ENCODE measurements around the gene LSM12.

LSM12 gene

DNA sequence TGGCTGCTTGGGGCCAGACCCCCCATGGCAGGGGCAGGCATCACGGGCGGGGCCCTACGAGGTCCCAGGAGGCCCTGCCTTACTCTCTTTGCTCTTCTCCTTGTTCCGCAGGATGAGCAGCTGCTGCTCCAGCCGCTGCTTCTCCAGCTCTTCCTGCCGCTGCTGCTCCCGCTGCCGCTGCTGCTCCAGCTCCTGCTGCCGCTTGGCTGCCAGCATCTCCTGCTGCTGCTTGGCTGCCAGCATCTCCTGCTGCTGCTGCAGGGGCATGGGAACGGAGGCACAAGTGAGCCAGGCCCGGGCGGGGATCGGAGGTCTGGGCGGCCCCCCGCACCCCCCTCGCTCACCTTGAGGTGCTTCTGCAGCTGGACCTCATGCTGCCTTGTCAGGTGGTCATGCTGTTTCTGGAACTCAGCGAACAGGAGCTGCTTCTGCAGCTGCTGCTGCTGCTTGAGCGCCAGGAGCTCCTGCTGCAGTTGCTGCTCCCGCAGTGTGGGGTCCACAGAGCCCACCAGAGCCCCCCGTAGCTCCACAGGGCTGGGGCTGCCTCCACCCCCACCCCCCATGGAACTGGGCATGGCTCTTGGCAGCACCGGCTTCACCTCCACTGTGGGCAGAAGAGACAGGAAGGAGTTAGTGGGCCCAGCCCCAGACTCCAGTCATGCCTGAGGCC, 26.9 kb upstream of the LSM12 start:
- H3K9me3 ChIP-seq (ENCODE audit: control insufficient read depth, low read length), result no peaks in the 10 kb centered on the region
- no peak overlapping the region for H3K4me3 ChIP-seq (ENCODE audit: low read length)
- no peaks in the 10 kb centered on the region for H3K27me3 ChIP-seq (ENCODE audit: control insufficient read depth, insufficient read depth, low read length)
- peaks cover 17% of the 10 kb centered on the region for H3K4me1 ChIP-seq (ENCODE audit: control insufficient read depth, insufficient read depth, low read length)
- H3K9ac ChIP-seq (ENCODE audit: low read length), result no peak overlapping the region
- peaks cover 5% of the 10 kb centered on the region for H3K36me3 ChIP-seq (ENCODE audit: control insufficient read depth, insufficient read depth, low read length)

DNA sequence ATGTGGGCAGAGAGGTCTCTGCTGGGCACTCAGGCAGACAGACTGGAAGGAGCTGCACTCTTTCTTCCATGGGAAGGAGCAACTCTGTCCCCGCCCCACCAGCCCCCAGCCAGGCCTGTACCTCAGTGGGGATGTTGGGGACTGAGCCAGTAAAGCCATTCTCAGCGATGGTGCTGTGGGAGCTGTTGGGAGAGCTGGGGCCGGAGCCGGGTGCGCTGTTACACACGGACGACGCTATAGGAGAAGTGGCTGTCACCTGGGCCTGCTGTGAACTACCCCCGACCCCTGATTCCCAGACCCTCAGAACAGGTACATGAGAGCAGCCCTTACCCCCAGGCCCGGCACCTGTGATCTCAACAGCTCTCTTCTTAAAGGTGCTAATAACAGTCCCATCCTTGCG, 25.6 kb upstream of the LSM12 start:
- peaks cover 5% of the 10 kb centered on the region for H3K36me3 ChIP-seq (ENCODE audit: control insufficient read depth, insufficient read depth, low read length)

DNA sequence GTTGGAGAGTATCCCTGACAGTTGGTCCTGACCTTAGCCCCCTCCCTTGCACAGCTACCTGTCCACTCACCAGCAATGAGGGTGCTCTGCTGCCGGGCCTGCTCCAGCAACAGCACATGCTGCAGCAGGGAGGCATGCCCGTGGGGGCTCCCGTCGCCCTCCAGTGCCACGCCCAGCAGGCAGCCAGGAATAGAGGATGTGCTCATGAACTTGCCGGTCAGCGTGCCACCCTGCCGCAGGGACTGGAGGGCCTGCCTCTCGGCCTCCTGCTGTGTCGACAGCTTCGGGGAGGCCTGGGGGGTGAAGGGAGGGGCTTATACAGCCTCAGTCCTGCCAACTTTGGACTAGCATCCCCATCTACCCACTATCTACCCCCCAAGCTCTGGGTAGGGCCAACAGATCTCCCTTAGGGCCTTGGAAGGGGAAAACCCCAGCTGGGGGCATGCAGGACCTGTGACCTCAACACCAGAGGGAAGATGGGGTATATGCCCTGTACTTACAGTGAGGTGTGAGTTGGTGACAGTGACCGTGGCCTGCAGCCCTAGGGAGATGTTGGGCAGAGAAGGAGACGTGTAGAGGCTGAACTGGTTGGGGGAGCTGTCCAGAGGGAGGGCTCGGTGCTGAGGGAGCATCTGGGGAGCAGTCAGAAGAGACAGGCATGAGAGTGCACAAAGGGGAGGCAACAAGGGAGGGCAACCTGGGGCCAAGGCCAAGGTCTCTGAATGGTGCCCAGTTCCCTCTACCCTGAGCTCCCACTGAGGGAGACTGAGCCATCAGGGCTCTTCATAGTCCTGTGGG, 24.9 kb upstream of the LSM12 start:
- H3K9ac ChIP-seq (ENCODE audit: low read length), result no peak overlapping the region
- peaks cover 7% of the 10 kb centered on the region for H3K4me1 ChIP-seq (ENCODE audit: control insufficient read depth, insufficient read depth, low read length)
- H3K4me3 ChIP-seq (ENCODE audit: low read length), result no peak overlapping the region
- H3K9me3 ChIP-seq (ENCODE audit: control insufficient read depth, low read length), result no peaks in the 10 kb centered on the region
- H3K36me3 ChIP-seq (ENCODE audit: control insufficient read depth, insufficient read depth, low read length), result peaks cover 5% of the 10 kb centered on the region
- no peaks in the 10 kb centered on the region for H3K27me3 ChIP-seq (ENCODE audit: control insufficient read depth, insufficient read depth, low read length)

More for the DNA sequence above, 25.6 kb upstream of the LSM12 start:
- no peak overlapping the region for H3K9ac ChIP-seq (ENCODE audit: low read length)
- no peaks in the 10 kb centered on the region for H3K27me3 ChIP-seq (ENCODE audit: control insufficient read depth, insufficient read depth, low read length)
- H3K9me3 ChIP-seq (ENCODE audit: control insufficient read depth, low read length), result no peaks in the 10 kb centered on the region
- no peak overlapping the region for H3K4me3 ChIP-seq (ENCODE audit: low read length)
- H3K4me1 ChIP-seq (ENCODE audit: control insufficient read depth, insufficient read depth, low read length), result peaks cover 7% of the 10 kb centered on the region

DNA sequence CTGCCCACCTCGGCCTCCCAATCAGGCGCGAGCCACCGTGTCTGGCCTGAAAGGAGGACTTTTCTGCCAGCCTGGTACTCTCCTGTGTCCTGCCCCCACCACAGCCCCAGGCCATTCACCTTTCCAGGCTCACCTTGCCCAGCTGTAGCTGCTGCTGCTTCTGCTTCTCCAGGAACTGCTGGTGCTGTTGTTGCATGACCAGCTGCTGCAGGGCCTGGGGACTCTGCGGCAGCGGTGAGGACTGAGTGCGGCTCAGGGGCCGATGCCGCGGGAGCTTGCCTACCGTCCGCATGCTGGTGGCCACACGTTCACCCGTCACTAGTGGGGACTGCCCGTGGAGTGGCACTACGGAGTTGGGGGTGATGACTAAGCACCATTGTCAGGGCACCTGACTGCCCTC, 21.8 kb upstream of the LSM12 start:
- Histone ChIP-seq H3K4me3 (ENCODE audit: low read length) (no peak overlapping the region), H3K27me3 (ENCODE audit: control insufficient read depth, insufficient read depth, low read length) (no peaks in the 10 kb centered on the region), H3K9ac (ENCODE audit: low read length) (no peak overlapping the region), H3K9me3 (ENCODE audit: control insufficient read depth, low read length) (no peaks in the 10 kb centered on the region), H3K36me3 (ENCODE audit: control insufficient read depth, insufficient read depth, low read length) (peaks cover 5% of the 10 kb centered on the region), H3K4me1 (ENCODE audit: control insufficient read depth, insufficient read depth, low read length) (no peaks in the 10 kb centered on the region)

DNA sequence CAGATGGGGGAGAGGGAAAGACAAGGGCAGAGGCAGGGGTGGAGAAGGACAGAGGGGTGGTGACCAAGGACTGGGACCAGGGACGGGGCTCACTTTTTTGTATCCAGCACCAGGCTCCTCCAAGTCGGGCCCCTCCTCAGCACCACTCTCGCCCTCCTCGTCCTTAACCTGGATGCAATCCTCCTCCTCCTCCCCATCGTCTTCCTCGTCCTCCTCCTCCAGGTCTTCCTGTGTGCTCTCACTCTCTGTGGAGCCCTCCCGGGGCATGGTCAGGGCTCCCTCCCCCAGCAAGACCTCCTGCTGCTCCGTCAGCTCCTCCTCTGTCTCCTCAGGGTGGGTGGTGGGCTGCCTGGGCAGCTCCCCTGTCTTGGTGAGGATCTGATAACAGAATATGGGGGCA, 20.8 kb upstream of the LSM12 start:
- Histone ChIP-seq H3K4me3 (ENCODE audit: low read length) (no peak overlapping the region), H3K36me3 (ENCODE audit: control insufficient read depth, insufficient read depth, low read length) (peaks cover 7% of the 10 kb centered on the region), H3K4me1 (ENCODE audit: control insufficient read depth, insufficient read depth, low read length) (no peaks in the 10 kb centered on the region), H3K9me3 (ENCODE audit: control insufficient read depth, low read length) (no peaks in the 10 kb centered on the region), H3K27me3 (ENCODE audit: control insufficient read depth, insufficient read depth, low read length) (no peaks in the 10 kb centered on the region), H3K9ac (ENCODE audit: low read length) (no peak overlapping the region)

DNA sequence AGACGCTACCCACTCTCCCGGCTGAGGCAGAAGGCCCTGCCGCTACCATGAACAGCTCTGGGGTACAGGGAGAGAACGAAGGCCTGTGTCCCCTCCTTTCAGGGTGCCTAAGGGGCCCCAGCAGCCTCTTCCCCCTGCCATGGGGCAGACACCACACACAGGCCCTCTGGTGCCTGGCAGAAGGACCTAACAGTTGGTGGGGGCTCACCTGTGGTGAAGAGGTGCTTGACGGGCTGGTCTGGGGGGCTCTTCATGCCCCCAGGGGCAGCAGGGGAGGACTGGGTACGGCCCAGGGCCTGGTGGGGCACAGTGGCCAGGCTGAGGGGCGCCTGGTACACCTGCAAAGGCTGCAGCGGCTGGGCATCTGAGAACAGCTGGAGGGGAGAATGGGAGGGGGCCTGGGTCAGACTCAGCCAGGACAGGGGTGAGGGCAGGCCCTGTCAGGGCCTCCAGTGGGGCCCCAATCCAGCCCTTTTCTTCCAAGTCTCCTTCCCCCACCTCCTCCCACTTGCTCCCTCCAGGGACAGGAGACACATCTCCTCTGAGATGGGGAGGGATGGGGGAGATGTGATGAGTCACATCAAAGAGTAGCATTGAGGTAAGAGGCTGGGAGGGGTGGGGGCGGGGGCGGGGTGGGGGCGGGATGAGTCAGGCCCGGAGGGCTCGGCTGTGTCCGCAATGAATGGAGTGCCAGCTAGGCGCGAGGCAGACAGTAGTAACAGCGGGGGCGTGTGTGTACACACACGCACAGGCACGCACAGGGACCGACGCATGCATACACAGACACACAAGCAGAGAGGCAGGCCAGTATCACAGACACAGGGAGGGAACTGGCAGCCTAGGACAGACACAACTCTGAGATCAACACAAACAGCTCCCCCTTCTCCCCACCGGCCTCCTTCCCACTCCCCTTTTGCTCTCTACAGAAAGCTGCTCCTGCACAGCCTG, 20.2 kb upstream of the LSM12 start:
- Histone ChIP-seq H3K4me3 (ENCODE audit: low read length) (no peak overlapping the region), H3K9me3 (ENCODE audit: control insufficient read depth, low read length) (no peaks in the 10 kb centered on the region), H3K27me3 (ENCODE audit: control insufficient read depth, insufficient read depth, low read length) (no peaks in the 10 kb centered on the region), H3K36me3 (ENCODE audit: control insufficient read depth, insufficient read depth, low read length) (peaks cover 4% of the 10 kb centered on the region), H3K9ac (ENCODE audit: low read length) (no peak overlapping the region), H3K4me1 (ENCODE audit: control insufficient read depth, insufficient read depth, low read length) (no peaks in the 10 kb centered on the region)

DNA sequence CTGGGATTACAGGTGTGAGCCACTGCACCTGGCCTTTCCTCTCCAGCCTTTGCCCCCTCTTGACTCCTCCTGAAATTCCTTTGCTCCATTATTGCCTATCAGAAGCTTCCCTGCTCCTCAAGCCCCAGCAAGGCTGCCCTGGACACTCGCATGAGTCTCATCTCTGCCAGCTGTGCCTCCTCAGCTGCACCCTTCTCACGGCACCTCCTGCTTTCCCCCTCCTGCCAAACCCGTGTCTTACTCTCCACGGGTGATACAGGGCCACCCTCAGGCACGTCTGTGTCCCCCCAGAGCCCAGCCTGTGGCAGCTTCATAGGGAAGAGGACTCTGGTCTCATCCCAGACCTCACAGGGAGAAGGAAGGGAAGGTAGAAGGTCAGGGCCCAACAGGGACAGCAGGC, 19.4 kb upstream of the LSM12 start:
- Histone ChIP-seq H3K4me1 (ENCODE audit: control insufficient read depth, insufficient read depth, low read length) (no peaks in the 10 kb centered on the region), H3K4me3 (ENCODE audit: low read length) (no peak overlapping the region), H3K9me3 (ENCODE audit: control insufficient read depth, low read length) (no peaks in the 10 kb centered on the region), H3K27me3 (ENCODE audit: control insufficient read depth, insufficient read depth, low read length) (no peaks in the 10 kb centered on the region), H3K36me3 (ENCODE audit: control insufficient read depth, insufficient read depth, low read length) (peaks cover 4% of the 10 kb centered on the region), H3K9ac (ENCODE audit: low read length) (no peak overlapping the region)

DNA sequence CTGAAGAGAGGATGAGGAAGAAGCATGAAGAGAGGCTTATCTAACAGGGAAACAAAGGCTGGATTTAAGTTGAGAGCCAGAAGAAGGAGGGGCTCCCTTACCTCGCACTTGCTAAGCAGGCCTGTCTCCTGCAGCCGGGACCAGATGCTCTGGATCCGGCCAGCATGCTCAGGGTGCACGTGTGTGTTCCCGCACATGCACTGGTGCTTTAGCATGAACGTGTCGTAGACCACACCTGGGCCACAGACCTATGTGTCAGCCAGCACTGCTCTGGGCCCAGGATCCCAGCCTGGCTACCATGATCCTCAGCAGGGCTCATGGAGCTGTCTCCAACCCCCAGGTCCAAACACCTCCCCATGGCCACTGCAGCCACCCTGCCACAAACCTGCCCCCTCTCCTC, 18.4 kb upstream of the LSM12 start:
- no peaks in the 10 kb centered on the region for H3K27me3 ChIP-seq (ENCODE audit: control insufficient read depth, insufficient read depth, low read length)
- no peaks in the 10 kb centered on the region for H3K9me3 ChIP-seq (ENCODE audit: control insufficient read depth, low read length)
- H3K36me3 ChIP-seq (ENCODE audit: control insufficient read depth, insufficient read depth, low read length), result peaks cover 4% of the 10 kb centered on the region
- H3K4me3 ChIP-seq (ENCODE audit: low read length), result no peak overlapping the region
- H3K4me1 ChIP-seq (ENCODE audit: control insufficient read depth, insufficient read depth, low read length), result no peaks in the 10 kb centered on the region
- H3K9ac ChIP-seq (ENCODE audit: low read length), result no peak overlapping the region

DNA sequence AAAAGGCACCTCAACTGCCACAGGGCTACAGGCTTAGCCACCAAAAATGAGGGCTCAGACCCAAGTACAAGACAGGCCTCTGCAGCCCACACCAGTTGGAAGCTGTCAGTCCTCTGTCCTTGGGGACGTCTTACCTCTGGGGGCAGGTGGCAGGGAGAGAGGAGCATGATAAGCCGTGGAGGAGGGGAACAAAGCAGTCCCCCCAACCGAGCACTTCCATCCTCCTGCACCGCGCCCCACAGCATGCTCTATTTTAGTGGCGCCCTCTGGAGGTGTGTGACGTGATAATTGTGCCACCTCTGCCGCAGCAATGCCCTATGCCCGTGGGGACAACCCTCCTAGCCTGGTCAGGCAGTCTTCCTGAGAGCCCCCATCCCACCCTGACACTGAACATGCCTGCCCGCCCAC, 17.7 kb upstream of the LSM12 start:
- no peaks in the 10 kb centered on the region for H3K9me3 ChIP-seq (ENCODE audit: control insufficient read depth, low read length)
- H3K9ac ChIP-seq (ENCODE audit: low read length), result no peak overlapping the region
- peaks cover 4% of the 10 kb centered on the region for H3K36me3 ChIP-seq (ENCODE audit: control insufficient read depth, insufficient read depth, low read length)
- H3K4me1 ChIP-seq (ENCODE audit: control insufficient read depth, insufficient read depth, low read length), result no peaks in the 10 kb centered on the region
- no peaks in the 10 kb centered on the region for H3K27me3 ChIP-seq (ENCODE audit: control insufficient read depth, insufficient read depth, low read length)
- no peak overlapping the region for H3K4me3 ChIP-seq (ENCODE audit: low read length)

DNA sequence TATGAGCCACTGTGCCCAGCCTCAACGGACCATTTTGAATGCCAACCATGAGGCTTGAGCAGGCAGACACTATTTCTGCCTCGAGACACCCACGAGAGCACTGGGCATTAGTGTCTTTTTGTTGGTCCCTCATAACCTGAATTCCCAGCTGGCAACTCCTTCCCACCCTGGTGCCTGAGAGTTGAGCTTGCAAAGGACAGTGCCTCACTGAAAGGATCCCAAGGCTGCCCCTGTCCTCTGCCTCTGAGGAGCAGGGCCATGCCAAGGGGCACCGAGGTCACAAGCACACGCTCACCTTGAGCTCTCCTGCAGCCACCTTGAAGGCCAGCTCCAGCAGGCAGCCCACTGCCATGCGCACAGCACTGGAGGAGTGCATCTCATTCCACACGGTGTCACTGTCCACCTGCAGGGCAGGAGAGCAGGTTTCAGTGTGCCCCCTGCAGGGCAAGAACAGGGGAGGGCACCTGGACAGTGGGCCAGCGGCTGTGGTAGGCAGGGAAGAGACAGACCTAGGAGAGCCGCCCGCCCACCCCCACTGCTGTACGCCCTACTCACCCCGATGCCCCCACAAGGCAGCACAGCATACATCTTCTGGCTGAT, 16.9 kb upstream of the LSM12 start:
- no peaks in the 10 kb centered on the region for H3K4me1 ChIP-seq (ENCODE audit: control insufficient read depth, insufficient read depth, low read length)
- peaks cover 4% of the 10 kb centered on the region for H3K36me3 ChIP-seq (ENCODE audit: control insufficient read depth, insufficient read depth, low read length)
- no peaks in the 10 kb centered on the region for H3K27me3 ChIP-seq (ENCODE audit: control insufficient read depth, insufficient read depth, low read length)
- no peak overlapping the region for H3K9ac ChIP-seq (ENCODE audit: low read length)
- no peak overlapping the region for H3K4me3 ChIP-seq (ENCODE audit: low read length)
- H3K9me3 ChIP-seq (ENCODE audit: control insufficient read depth, low read length), result no peaks in the 10 kb centered on the region

DNA sequence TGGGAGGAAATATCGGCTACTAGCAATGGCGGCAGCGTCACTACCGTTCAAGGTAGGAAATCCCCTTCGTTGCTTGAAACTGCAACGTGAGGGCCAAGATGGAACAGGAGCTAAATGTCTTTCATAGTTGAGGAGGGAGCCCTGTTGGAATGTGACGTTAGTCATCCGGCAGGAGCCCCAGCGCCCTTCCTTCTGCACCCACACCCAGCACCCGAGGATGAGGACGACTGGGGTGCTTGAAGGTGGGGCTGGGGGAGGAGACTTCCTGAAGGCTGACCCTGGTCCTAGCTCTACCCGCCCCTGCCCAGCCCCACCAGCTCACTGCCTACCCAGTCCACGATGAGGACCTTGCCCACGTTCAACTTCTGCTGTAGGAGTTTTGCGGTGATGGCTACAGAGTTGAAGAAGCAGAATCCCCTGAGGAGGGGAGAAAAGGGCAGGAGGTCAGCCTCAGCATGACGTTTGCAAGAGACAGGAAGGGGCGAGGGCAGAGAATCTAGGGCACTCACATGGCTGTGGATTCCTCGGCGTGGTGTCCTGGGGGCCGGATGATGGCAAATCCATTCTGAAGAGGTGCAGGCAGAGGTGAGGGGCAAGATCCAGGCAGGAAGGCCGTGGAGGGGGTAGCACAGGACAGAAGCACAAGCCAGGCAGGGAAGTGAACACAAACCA, 15.9 kb upstream of the LSM12 start:
- H3K27me3 ChIP-seq (ENCODE audit: control insufficient read depth, insufficient read depth, low read length), result no peaks in the 10 kb centered on the region
- H3K9me3 ChIP-seq (ENCODE audit: control insufficient read depth, low read length), result no peaks in the 10 kb centered on the region
- peaks cover 4% of the 10 kb centered on the region for H3K36me3 ChIP-seq (ENCODE audit: control insufficient read depth, insufficient read depth, low read length)
- H3K4me3 ChIP-seq (ENCODE audit: low read length), result no peak overlapping the region
- H3K9ac ChIP-seq (ENCODE audit: low read length), result no peak overlapping the region
- no peaks in the 10 kb centered on the region for H3K4me1 ChIP-seq (ENCODE audit: control insufficient read depth, insufficient read depth, low read length)

All from mucosa of stomach (tissue), 1 donor.